Smooth muscle cell (in vitro differentiated cells): Measurements from ENCODE around the gene GNG10. TPM values are rescaled to one million over a fixed set of nuclear protein-coding genes. Genes with fewer than 3 reads are reported as not detected.

Experiments used
- polyA plus RNA-seq: library from polyadenylated mRNA; unstranded; fragments of >200 nt; fragmentation: Nextera tagmentation; extraction: Ambion mirVana; gene quantifications from 2 replicates; pipeline ENCODE4 v1.2.1, GENCODE V29; 2016
- total RNA-seq: library from RNA; depleted of rRNA; stranded (reverse); fragments of >200 nt; gene quantifications from 2 replicates; pipeline ENCODE4 v1.2.3, GENCODE V29; 2014

Gene GNG10
- total and polyA plus RNA-seq, 2 experiments from 2014 or later: 47.9 to 104 TPM

Other genes with a start within 250 kb of the GNG10 start
- 53.7 and 62.2 TPM in 2 replicates for gene ECPAS, start 177.2 kb upstream of the GNG10 start, total RNA-seq
- gene ECPAS, start 177.2 kb upstream of the GNG10 start, polyA plus RNA-seq: 24.1 and 32.1 TPM in 2 replicates
- 0.54 and 0.67 TPM in 2 replicates for gene ZNF483, start 136.4 kb upstream of the GNG10 start, total RNA-seq
- 0.31 and 0.53 TPM in 2 replicates for gene ZNF483, start 136.4 kb upstream of the GNG10 start, polyA plus RNA-seq
- gene PTGR1, start 62.0 kb upstream of the GNG10 start, total RNA-seq: 67.1 and 70.5 TPM in 2 replicates
- gene PTGR1, start 62.0 kb upstream of the GNG10 start, polyA plus RNA-seq: 67.8 and 74.4 TPM in 2 replicates
- gene DNAJC25, start 30.3 kb upstream of the GNG10 start, total RNA-seq: 13.1 and 14.2 TPM in 2 replicates
- 16.5 and 17.4 TPM in 2 replicates for gene DNAJC25, start 30.3 kb upstream of the GNG10 start, polyA plus RNA-seq
- gene SHOC1, start 133.3 kb downstream of the GNG10 start, total RNA-seq: not detected in 2 replicates
- 0.31 TPM in 1 of 2 replicates, not detected in the other for gene SHOC1, start 133.3 kb downstream of the GNG10 start, polyA plus RNA-seq
- gene UGCG, start 235.2 kb downstream of the GNG10 start, total RNA-seq: 34.0 and 56.0 TPM in 2 replicates
- 18.8 and 21.3 TPM in 2 replicates for gene UGCG, start 235.2 kb downstream of the GNG10 start, polyA plus RNA-seq